Spleen (tissue), 7 donors: ENCODE data around the gene TMEM86B.

Source experiments
- CTCF ChIP-seq, 11 experiments: fragments of 200-600 bp in 7 of 11; fragments of 450-650 bp in 4 of 11; sonication (generic) in 4 of 11; IDR thresholded peaks in 8 of 11; conservative IDR thresholded peaks in 3 of 11; 1 replicate in 7 of 11; 2 replicates in 4 of 11; pipeline versions ENCODE4 v1.4.0 to v1.8.0; 2016 to 2021; ENCODE audit warnings: antibody characterized with exemption in 11 of 11, inconsistent platforms in 4 of 11, mild to moderate bottlenecking in 1 of 11
- POLR2AphosphoS5 ChIP-seq, 3 donors: sonication (generic); formaldehyde crosslinking; IDR thresholded peaks; one replicate each; pipeline ENCODE4 v1.5.1; 2017; ENCODE audit warnings: antibody characterized with exemption in 3 of 3
- donor health status: DM: no; HTN: no; CAD: no; lungs with moderate emphysema.
- donor health status: DM: no; HTN: no; CAD: no.
- donor health status: DM: no; HTN: no; CAD: no.

- TF ChIP-seq CTCF (IDR thresholded peaks at IDR 0.05 in 8 of 11, conservative IDR thresholded peaks at IDR 0.05 in 3 of 11), result no peak
- TF ChIP-seq POLR2AphosphoS5 (IDR thresholded peaks at IDR 0.05), result no peak
Measured at GRCh38 chr19:55199620-55200204, 28.9 kb downstream of the TMEM86B start.
